ENCODE results near the gene SMC4.

The SMC4 gene

GRCh38 chr3:160470181-160470580 lies 70.7 kb downstream of the SMC4 start:
- no peak overlapping the region for H3K4me3 Mint-ChIP-seq
- H3K27me3 Mint-ChIP-seq = peaks cover 13% of the 10 kb centered on the region
- ATAC-seq (no peak), DNase-seq (no peak)
- H3K27ac Mint-ChIP-seq = no peak overlapping the region
- H3K4me1 Mint-ChIP-seq = no peaks in the 10 kb centered on the region
- peaks cover 14% of the 10 kb centered on the region for H3K9me3 Mint-ChIP-seq
- H3K36me3 Mint-ChIP-seq (ENCODE audit: low read depth) = peaks cover 7% of the 10 kb centered on the region

GRCh38 chr3:160471892-160472291 lies 72.4 kb downstream of the SMC4 start:
- no peak for ATAC-seq
- Mint-ChIP-seq H3K27ac (no peak overlapping the region), H3K9me3 (peaks cover 14% of the 10 kb centered on the region)

GRCh38 chr3:160472344-160472743 lies 72.9 kb downstream of the SMC4 start:
- Mint-ChIP-seq H3K27me3 (peaks cover 14% of the 10 kb centered on the region), H3K4me1 (no peaks in the 10 kb centered on the region), H3K9me3 (peaks cover 14% of the 10 kb centered on the region), H3K27ac (no peak overlapping the region), H3K4me3 (no peak overlapping the region), H3K36me3 (ENCODE audit: low read depth) (peaks cover 7% of the 10 kb centered on the region)
- DNase-seq = no peak
- ATAC-seq = no peak

More at GRCh38 chr3:160471892-160472291, 72.4 kb downstream of the SMC4 start:
- Mint-ChIP-seq H3K4me1 (no peaks in the 10 kb centered on the region), H3K27me3 (peaks cover 13% of the 10 kb centered on the region), H3K4me3 (no peak overlapping the region), H3K36me3 (ENCODE audit: low read depth) (peaks cover 7% of the 10 kb centered on the region)
- no peak for DNase-seq

- H3K9me3 Mint-ChIP-seq = peaks cover 14% of the 10 kb centered on the region
- H3K4me1 Mint-ChIP-seq = no peaks in the 10 kb centered on the region
- peaks cover 7% of the 10 kb centered on the region for H3K36me3 Mint-ChIP-seq (ENCODE audit: low read depth)
- H3K27me3 Mint-ChIP-seq = peaks cover 14% of the 10 kb centered on the region
- no peak overlapping the region for H3K27ac Mint-ChIP-seq
- DNase-seq (no peak), ATAC-seq (no peak)
- no peak overlapping the region for H3K4me3 Mint-ChIP-seq
These were observed 73.8 kb downstream of the SMC4 start for GRCh38 chr3:160473221-160473620.

GRCh38 chr3:160473978-160474377 lies 74.5 kb downstream of the SMC4 start:
- peaks cover 11% of the 10 kb centered on the region for H3K27me3 Mint-ChIP-seq
- H3K4me1 Mint-ChIP-seq = no peaks in the 10 kb centered on the region
- no peak for ATAC-seq
- DNase-seq = no peak
- H3K27ac Mint-ChIP-seq = no peak overlapping the region
- H3K4me3 Mint-ChIP-seq = no peak overlapping the region
- H3K36me3 Mint-ChIP-seq (ENCODE audit: low read depth) = peaks cover 7% of the 10 kb centered on the region
- H3K9me3 Mint-ChIP-seq = peaks cover 11% of the 10 kb centered on the region

- Mint-ChIP-seq H3K36me3 (ENCODE audit: low read depth) (peaks cover 7% of the 10 kb centered on the region), H3K27ac (no peak overlapping the region), H3K4me3 (no peak overlapping the region), H3K4me1 (no peaks in the 10 kb centered on the region), H3K9me3 (peaks cover 7% of the 10 kb centered on the region), H3K27me3 (peaks cover 8% of the 10 kb centered on the region)
- no peak for DNase-seq
- no peak for ATAC-seq
These were observed 75.0 kb downstream of the SMC4 start for GRCh38 chr3:160474416-160474838.

- DNase-seq (no peak), ATAC-seq (no peak)
- no peaks in the 10 kb centered on the region for H3K9me3 Mint-ChIP-seq
- H3K36me3 Mint-ChIP-seq (ENCODE audit: low read depth) = peaks cover 2% of the 10 kb centered on the region
- no peak overlapping the region for H3K27ac Mint-ChIP-seq
- no peaks in the 10 kb centered on the region for H3K4me1 Mint-ChIP-seq
- H3K4me3 Mint-ChIP-seq = no peak overlapping the region
- peaks cover 8% of the 10 kb centered on the region for H3K27me3 Mint-ChIP-seq
These were observed 75.7 kb downstream of the SMC4 start for GRCh38 chr3:160475153-160475552.

GRCh38 chr3:160475884-160476283 lies 76.4 kb downstream of the SMC4 start:
- peaks cover 2% of the 10 kb centered on the region for H3K36me3 Mint-ChIP-seq (ENCODE audit: low read depth)
- ATAC-seq = no peak
- no peak overlapping the region for H3K27ac Mint-ChIP-seq
- no peak overlapping the region for H3K4me3 Mint-ChIP-seq
- no peak for DNase-seq
- no peaks in the 10 kb centered on the region for H3K9me3 Mint-ChIP-seq
- H3K27me3 Mint-ChIP-seq = peaks cover 8% of the 10 kb centered on the region
- no peaks in the 10 kb centered on the region for H3K4me1 Mint-ChIP-seq

- H3K27me3 Mint-ChIP-seq = peaks cover 5% of the 10 kb centered on the region
- no peaks in the 10 kb centered on the region for H3K9me3 Mint-ChIP-seq
These were observed 78.3 kb downstream of the SMC4 start for GRCh38 chr3:160477750-160478149.

GRCh38 chr3:160478338-160478737 lies 78.9 kb downstream of the SMC4 start:
- ATAC-seq = no peak
- DNase-seq = no peak
- no peak overlapping the region for H3K4me3 Mint-ChIP-seq
- H3K27ac Mint-ChIP-seq = no peak overlapping the region
- H3K4me1 Mint-ChIP-seq = no peaks in the 10 kb centered on the region
- no peaks in the 10 kb centered on the region for H3K36me3 Mint-ChIP-seq (ENCODE audit: low read depth)
- H3K27me3 Mint-ChIP-seq = peaks cover 5% of the 10 kb centered on the region
- no peaks in the 10 kb centered on the region for H3K9me3 Mint-ChIP-seq

More at GRCh38 chr3:160477750-160478149, 78.3 kb downstream of the SMC4 start:
- ATAC-seq (no peak), DNase-seq (no peak)
- no peaks in the 10 kb centered on the region for H3K4me1 Mint-ChIP-seq
- H3K4me3 Mint-ChIP-seq = no peak overlapping the region
- no peaks in the 10 kb centered on the region for H3K36me3 Mint-ChIP-seq (ENCODE audit: low read depth)
- no peak overlapping the region for H3K27ac Mint-ChIP-seq

- Mint-ChIP-seq H3K4me3 (no peak overlapping the region), H3K27me3 (peaks cover 5% of the 10 kb centered on the region)
- ATAC-seq = no peak
These were observed 79.9 kb downstream of the SMC4 start for GRCh38 chr3:160479376-160479775.

GRCh38 chr3:160480931-160481330 lies 81.5 kb downstream of the SMC4 start:
- ATAC-seq = no peak
- Mint-ChIP-seq H3K27ac (no peak overlapping the region), H3K9me3 (no peaks in the 10 kb centered on the region), H3K27me3 (peaks cover 6% of the 10 kb centered on the region), H3K4me1 (peaks cover 2% of the 10 kb centered on the region), H3K36me3 (ENCODE audit: low read depth) (no peaks in the 10 kb centered on the region), H3K4me3 (no peak overlapping the region)
- no peak for DNase-seq

More at GRCh38 chr3:160479376-160479775, 79.9 kb downstream of the SMC4 start:
- Mint-ChIP-seq H3K9me3 (no peaks in the 10 kb centered on the region), H3K4me1 (no peaks in the 10 kb centered on the region), H3K36me3 (ENCODE audit: low read depth) (no peaks in the 10 kb centered on the region), H3K27ac (no peak overlapping the region)
- no peak for DNase-seq

- DNase-seq (no peak), ATAC-seq (no peak)
- Mint-ChIP-seq H3K9me3 (no peaks in the 10 kb centered on the region), H3K27me3 (peaks cover 6% of the 10 kb centered on the region), H3K36me3 (ENCODE audit: low read depth) (no peaks in the 10 kb centered on the region), H3K4me3 (no peak overlapping the region), H3K27ac (no peak overlapping the region), H3K4me1 (peaks cover 2% of the 10 kb centered on the region)
These were observed 82.4 kb downstream of the SMC4 start for GRCh38 chr3:160481856-160482255.

GRCh38 chr3:160482796-160483195 lies 83.3 kb downstream of the SMC4 start:
- no peaks in the 10 kb centered on the region for H3K36me3 Mint-ChIP-seq (ENCODE audit: low read depth)
- no peaks in the 10 kb centered on the region for H3K9me3 Mint-ChIP-seq
- DNase-seq (no peak), ATAC-seq (no peak)
- peaks cover 2% of the 10 kb centered on the region for H3K4me1 Mint-ChIP-seq
- no peak overlapping the region for H3K27ac Mint-ChIP-seq
- no peak overlapping the region for H3K4me3 Mint-ChIP-seq
- H3K27me3 Mint-ChIP-seq = peaks cover 3% of the 10 kb centered on the region
